Measurements from ENCODE around the gene LMCD1. TPM values are rescaled to one million over a fixed set of nuclear protein-coding genes. Genes with fewer than 3 reads are reported as not detected.

Gene LMCD1
- total RNA-seq, result 7.8 TPM
- polyA plus RNA-seq, result 34.7 TPM
- long read RNA-seq, donor 1, result 0 reads
- long read RNA-seq, donor 2, full-length matches to known transcripts, result 8 of 8 reads
- long read RNA-seq, donor 2, partial matches to known transcripts, result 0 of 8 reads
- long read RNA-seq, donor 2, other reads (novel, unspliced or antisense), result 0 of 8 reads
- long read RNA-seq, donor 3, full-length matches to known transcripts, result 7 of 7 reads
- long read RNA-seq, donor 3, partial matches to known transcripts, result 0 of 7 reads
- long read RNA-seq, donor 3, other reads (novel, unspliced or antisense), result 0 of 7 reads
- long read RNA-seq, donor 4, full-length matches to known transcripts, result 2 of 2 reads
- long read RNA-seq, donor 4, partial matches to known transcripts, result 0 of 2 reads
- long read RNA-seq, donor 4, other reads (novel, unspliced or antisense), result 0 of 2 reads
- long read RNA-seq, donor 5, full-length matches to known transcripts, result 7 of 7 reads
- long read RNA-seq, donor 5, partial matches to known transcripts, result 0 of 7 reads
- long read RNA-seq, donor 5, other reads (novel, unspliced or antisense), result 0 of 7 reads
- long read RNA-seq, donor 6, full-length matches to known transcripts, result 1 of 1 reads
- long read RNA-seq, donor 6, partial matches to known transcripts, result 0 of 1 reads
- long read RNA-seq, donor 6, other reads (novel, unspliced or antisense), result 0 of 1 reads
- long read RNA-seq, donor 7, partial matches to known transcripts, result 0 of 1 reads
- long read RNA-seq, donor 7, other reads (novel, unspliced or antisense), result 0 of 1 reads
- long read RNA-seq, donor 8, full-length matches to known transcripts, result 2 of 2 reads
- long read RNA-seq, donor 8, partial matches to known transcripts, result 0 of 2 reads
- long read RNA-seq, donor 8, other reads (novel, unspliced or antisense), result 0 of 2 reads
- long read RNA-seq, donor 9, full-length matches to known transcripts, result 3 of 3 reads
- long read RNA-seq, donor 9, partial matches to known transcripts, result 0 of 3 reads
- long read RNA-seq, donor 9, other reads (novel, unspliced or antisense), result 0 of 3 reads
- long read RNA-seq, donor 10, full-length matches to known transcripts, result 1 of 1 reads
- long read RNA-seq, donor 10, partial matches to known transcripts, result 0 of 1 reads
- long read RNA-seq, donor 10, other reads (novel, unspliced or antisense), result 0 of 1 reads

DNA sequence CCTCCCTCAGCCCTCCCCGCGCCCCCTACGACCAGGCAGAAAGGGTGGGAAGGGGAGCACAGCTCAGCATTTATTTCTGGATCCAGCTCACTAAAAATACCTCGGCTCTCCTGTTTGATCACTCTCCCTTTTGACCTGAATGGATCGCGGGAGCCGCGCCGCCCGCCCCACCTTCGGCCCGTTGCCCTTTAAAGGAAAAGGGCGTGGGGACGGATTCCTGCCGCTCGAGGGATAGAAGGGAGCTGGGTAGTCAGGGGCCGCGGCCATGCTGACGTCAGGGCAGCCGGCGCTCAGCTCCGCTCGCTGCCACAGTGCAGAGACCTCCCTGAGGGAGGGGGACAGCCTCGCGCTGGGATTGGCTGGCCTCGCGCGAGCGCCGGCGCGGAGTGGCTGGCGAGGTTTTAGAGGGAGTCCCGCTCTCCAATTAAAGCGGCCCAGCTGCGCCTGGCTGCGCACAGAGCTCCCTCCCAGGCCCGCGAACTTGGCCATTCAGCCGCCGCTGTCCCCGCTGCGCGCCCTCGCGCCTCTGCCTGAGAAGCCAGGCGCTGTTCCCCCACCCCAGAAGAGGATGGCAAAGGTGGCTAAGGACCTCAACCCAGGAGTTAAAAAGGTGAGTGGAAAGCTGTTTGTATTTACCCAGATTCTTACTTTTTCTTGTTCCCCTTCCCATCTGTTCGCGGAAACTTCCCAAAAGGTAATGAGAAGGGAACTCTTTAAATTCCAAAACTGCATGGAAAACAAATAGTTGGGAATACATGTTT is at the start of gene LMCD1:
Gene LMCD1, plus strand, starts transcription at position 453 of the 761 bp plus-strand sequence. Its CDS starts 116 bp downstream, at position 569.
- H3K27ac ChIP-seq (ENCODE audit: low read depth in 1 of 2, low read length in 1 of 2), result peak within 1 kb of the TSS; percentile 9 to 55
- no peaks in the 10 kb centered on the region for H3K36me3 ChIP-seq (ENCODE audit: control insufficient read depth in 2 of 2, insufficient read depth in 2 of 2, low read length in 1 of 2)
- H3K9me3 ChIP-seq (ENCODE audit: control insufficient read depth in 2 of 2, insufficient read depth in 1 of 2, low read length in 1 of 2), result no peaks in the 10 kb centered on the region
- H3K4me3 ChIP-seq (ENCODE audit: low read length in 2 of 2), result peak within 1 kb of the TSS; percentile 45 to 49
- peaks cover 0 to 23% of the 10 kb centered on the region in 2 donors for H3K4me1 ChIP-seq (ENCODE audit: control insufficient read depth in 2 of 2, insufficient read depth in 2 of 2, low read length in 2 of 2)
- peaks cover 0 to 6% of the 10 kb centered on the region in 2 donors for H3K27me3 ChIP-seq (ENCODE audit: control insufficient read depth in 2 of 2, insufficient read depth in 1 of 2, low read length in 1 of 2)
- 4% methylated on average over 49 of the region's 49 CpGs for WGBS
- DNase-seq (ENCODE audit: low read depth in 6 of 9, low spot score in 9 of 9), result peak; percentile 65 to 93 (median 77)

- H3K4me1 ChIP-seq (ENCODE audit: control insufficient read depth in 2 of 2, insufficient read depth in 2 of 2, low read length in 2 of 2), result no peaks in the 10 kb centered on the region
- DNase-seq (ENCODE audit: low read depth in 6 of 9, low spot score in 9 of 9), result no peak
- H3K36me3 ChIP-seq (ENCODE audit: control insufficient read depth in 2 of 2, insufficient read depth in 2 of 2, low read length in 1 of 2), result no peaks in the 10 kb centered on the region
- H3K9me3 ChIP-seq (ENCODE audit: control insufficient read depth in 2 of 2, insufficient read depth in 1 of 2, low read length in 1 of 2), result no peaks in the 10 kb centered on the region
- no peak overlapping the region for H3K27ac ChIP-seq (ENCODE audit: low read depth in 1 of 2, low read length in 1 of 2)
- no peak overlapping the region for H3K4me3 ChIP-seq (ENCODE audit: low read length in 2 of 2)
- H3K27me3 ChIP-seq (ENCODE audit: control insufficient read depth in 2 of 2, insufficient read depth in 1 of 2, low read length in 1 of 2), result no peaks in the 10 kb centered on the region
- 96% methylated on average over 4 of the region's 4 CpGs for WGBS
Measured at GRCh38 chr3:8452112-8452511, 49.5 kb upstream of the LMCD1 start.

DNA sequence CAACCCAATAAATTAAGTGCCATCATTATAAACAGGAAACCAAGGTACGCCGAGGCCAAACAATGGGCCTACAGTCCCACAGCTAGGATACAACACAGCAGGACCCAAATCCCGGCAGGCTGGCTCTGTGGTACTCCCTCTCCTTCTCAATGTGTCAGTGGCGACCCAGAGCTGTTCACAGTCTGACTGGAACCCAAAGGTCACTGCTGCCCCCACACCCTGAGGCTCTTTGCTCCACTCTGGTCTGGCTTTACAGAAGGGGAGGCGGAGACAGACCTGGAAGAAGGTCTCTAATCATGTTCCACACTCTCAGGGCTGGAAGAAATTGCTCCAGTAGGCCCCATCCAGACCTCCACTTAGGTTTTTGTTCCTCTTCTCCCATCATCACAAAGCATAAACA is 48.5 kb upstream of the LMCD1 start:
- Histone ChIP-seq H3K27ac (ENCODE audit: low read depth in 1 of 2, low read length in 1 of 2) (no peak overlapping the region), H3K36me3 (ENCODE audit: control insufficient read depth in 2 of 2, insufficient read depth in 2 of 2, low read length in 1 of 2) (no peaks in the 10 kb centered on the region), H3K4me1 (ENCODE audit: control insufficient read depth in 2 of 2, insufficient read depth in 2 of 2, low read length in 2 of 2) (no peaks in the 10 kb centered on the region), H3K27me3 (ENCODE audit: control insufficient read depth in 2 of 2, insufficient read depth in 1 of 2, low read length in 1 of 2) (no peaks in the 10 kb centered on the region), H3K4me3 (ENCODE audit: low read length in 2 of 2) (no peak overlapping the region), H3K9me3 (ENCODE audit: control insufficient read depth in 2 of 2, insufficient read depth in 1 of 2, low read length in 1 of 2) (no peaks in the 10 kb centered on the region)
- WGBS, result 91% methylated on average over 5 of the region's 5 CpGs
- DNase-seq (ENCODE audit: low read depth in 6 of 9, low spot score in 9 of 9), result no peak

- H3K36me3 ChIP-seq (ENCODE audit: control insufficient read depth in 2 of 2, insufficient read depth in 2 of 2, low read length in 1 of 2), result no peaks in the 10 kb centered on the region
- H3K27ac ChIP-seq (ENCODE audit: low read depth in 1 of 2, low read length in 1 of 2), result no peak overlapping the region
- WGBS, result 86% methylated on average over 5 of the region's 5 CpGs
- H3K27me3 ChIP-seq (ENCODE audit: control insufficient read depth in 2 of 2, insufficient read depth in 1 of 2, low read length in 1 of 2), result no peaks in the 10 kb centered on the region
- H3K9me3 ChIP-seq (ENCODE audit: control insufficient read depth in 2 of 2, insufficient read depth in 1 of 2, low read length in 1 of 2), result no peaks in the 10 kb centered on the region
- no peak for DNase-seq (ENCODE audit: low read depth in 6 of 9, low spot score in 9 of 9)
- no peak overlapping the region for H3K4me3 ChIP-seq (ENCODE audit: low read length in 2 of 2)
- no peaks in the 10 kb centered on the region for H3K4me1 ChIP-seq (ENCODE audit: control insufficient read depth in 2 of 2, insufficient read depth in 2 of 2, low read length in 2 of 2)
Measured at GRCh38 chr3:8455526-8456411, 45.9 kb upstream of the LMCD1 start.

DNA sequence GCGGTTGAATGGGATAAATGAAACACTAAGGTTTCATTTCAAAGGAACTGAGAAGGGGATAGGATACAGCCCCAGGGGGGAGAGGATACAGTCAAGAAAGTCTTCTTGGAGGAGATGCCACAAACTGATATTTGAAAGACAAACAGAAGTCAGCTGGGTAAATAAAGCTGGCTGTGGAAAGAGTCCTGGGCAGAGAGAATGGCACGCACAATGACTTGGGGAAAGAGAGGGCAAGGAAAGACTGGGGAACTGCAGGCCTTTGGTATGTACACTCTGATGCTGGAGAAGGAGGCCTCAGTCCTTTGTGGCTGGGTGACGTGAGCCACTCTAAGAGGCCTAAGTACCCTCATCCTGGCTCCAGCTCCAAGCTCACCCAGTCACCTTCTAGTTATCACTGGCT is 45.2 kb upstream of the LMCD1 start:
- Histone ChIP-seq H3K4me3 (ENCODE audit: low read length in 2 of 2) (no peak overlapping the region), H3K9me3 (ENCODE audit: control insufficient read depth in 2 of 2, insufficient read depth in 1 of 2, low read length in 1 of 2) (no peaks in the 10 kb centered on the region), H3K27me3 (ENCODE audit: control insufficient read depth in 2 of 2, insufficient read depth in 1 of 2, low read length in 1 of 2) (no peaks in the 10 kb centered on the region), H3K36me3 (ENCODE audit: control insufficient read depth in 2 of 2, insufficient read depth in 2 of 2, low read length in 1 of 2) (no peaks in the 10 kb centered on the region), H3K4me1 (ENCODE audit: control insufficient read depth in 2 of 2, insufficient read depth in 2 of 2, low read length in 2 of 2) (no peaks in the 10 kb centered on the region), H3K27ac (ENCODE audit: low read depth in 1 of 2, low read length in 1 of 2) (no peak overlapping the region)
- no peak for DNase-seq (ENCODE audit: low read depth in 6 of 9, low spot score in 9 of 9)
- 95% methylated on average over 3 of the region's 3 CpGs for WGBS

GRCh38 chr3:8457039-8457438 is 44.6 kb upstream of the LMCD1 start:
- no peak for DNase-seq (ENCODE audit: low read depth in 6 of 9, low spot score in 9 of 9)
- Histone ChIP-seq H3K4me3 (ENCODE audit: low read length in 2 of 2) (no peak overlapping the region), H3K9me3 (ENCODE audit: control insufficient read depth in 2 of 2, insufficient read depth in 1 of 2, low read length in 1 of 2) (no peaks in the 10 kb centered on the region), H3K4me1 (ENCODE audit: control insufficient read depth in 2 of 2, insufficient read depth in 2 of 2, low read length in 2 of 2) (no peaks in the 10 kb centered on the region), H3K27ac (ENCODE audit: low read depth in 1 of 2, low read length in 1 of 2) (no peak overlapping the region), H3K27me3 (ENCODE audit: control insufficient read depth in 2 of 2, insufficient read depth in 1 of 2, low read length in 1 of 2) (no peaks in the 10 kb centered on the region), H3K36me3 (ENCODE audit: control insufficient read depth in 2 of 2, insufficient read depth in 2 of 2, low read length in 1 of 2) (no peaks in the 10 kb centered on the region)
- WGBS, result 98% methylated on average over 1 of the region's 1 CpG

- WGBS, result 87% methylated on average over 2 of the region's 2 CpGs
- no peaks in the 10 kb centered on the region for H3K9me3 ChIP-seq (ENCODE audit: control insufficient read depth in 2 of 2, insufficient read depth in 1 of 2, low read length in 1 of 2)
- DNase-seq (ENCODE audit: low read depth in 6 of 9, low spot score in 9 of 9), result no peak
- no peaks in the 10 kb centered on the region for H3K4me1 ChIP-seq (ENCODE audit: control insufficient read depth in 2 of 2, insufficient read depth in 2 of 2, low read length in 2 of 2)
- no peak overlapping the region for H3K27ac ChIP-seq (ENCODE audit: low read depth in 1 of 2, low read length in 1 of 2)
- no peaks in the 10 kb centered on the region for H3K27me3 ChIP-seq (ENCODE audit: control insufficient read depth in 2 of 2, insufficient read depth in 1 of 2, low read length in 1 of 2)
- no peaks in the 10 kb centered on the region for H3K36me3 ChIP-seq (ENCODE audit: control insufficient read depth in 2 of 2, insufficient read depth in 2 of 2, low read length in 1 of 2)
- no peak overlapping the region for H3K4me3 ChIP-seq (ENCODE audit: low read length in 2 of 2)
Measured at GRCh38 chr3:8458238-8458661, 43.4 kb upstream of the LMCD1 start.

DNA sequence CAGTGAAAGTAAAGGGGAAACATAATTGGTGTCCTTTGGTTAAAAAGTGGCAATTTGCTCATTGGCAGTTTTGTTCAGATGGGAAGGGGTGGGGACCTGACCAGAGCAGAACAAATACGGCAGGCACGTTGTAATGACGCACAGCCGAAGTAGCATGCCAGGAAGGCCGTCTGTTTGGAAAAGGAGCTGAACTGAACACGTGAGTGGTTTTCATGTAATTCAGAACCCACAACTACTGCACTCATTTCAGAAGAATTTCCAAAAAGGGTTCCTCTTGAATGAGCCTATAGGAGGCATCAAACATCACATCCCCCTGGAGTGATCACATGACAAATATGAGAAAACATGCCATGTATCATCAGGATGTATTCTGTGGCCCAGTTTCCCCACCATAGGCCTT is 42.9 kb upstream of the LMCD1 start:
- Histone ChIP-seq H3K36me3 (ENCODE audit: control insufficient read depth in 2 of 2, insufficient read depth in 2 of 2, low read length in 1 of 2) (no peaks in the 10 kb centered on the region), H3K27ac (ENCODE audit: low read depth in 1 of 2, low read length in 1 of 2) (no peak overlapping the region), H3K27me3 (ENCODE audit: control insufficient read depth in 2 of 2, insufficient read depth in 1 of 2, low read length in 1 of 2) (no peaks in the 10 kb centered on the region), H3K4me1 (ENCODE audit: control insufficient read depth in 2 of 2, insufficient read depth in 2 of 2, low read length in 2 of 2) (no peaks in the 10 kb centered on the region), H3K9me3 (ENCODE audit: control insufficient read depth in 2 of 2, insufficient read depth in 1 of 2, low read length in 1 of 2) (no peaks in the 10 kb centered on the region), H3K4me3 (ENCODE audit: low read length in 2 of 2) (no peak overlapping the region)
- WGBS, result 88% methylated on average over 6 of the region's 6 CpGs
- DNase-seq (ENCODE audit: low read depth in 6 of 9, low spot score in 9 of 9), result no peak

Data from thymus (tissue), 14 donors.